ENCODE data around the gene SEMA4B.

Gene SEMA4B

GRCh38 chr15:90230071-90230494, 29.0 kb downstream of the SEMA4B start:
- no peak for DNase-seq (ENCODE audit: insufficient read length, low spot score)
- TF ChIP-seq SPI1 (IDR thresholded peaks at IDR 0.05; ENCODE audit: low read depth, low read length) (no peak), TAF1 (IDR thresholded peaks at IDR 0.05; ENCODE audit: low read depth, low read length) (no peak), POLR2AphosphoS5 (IDR thresholded peaks at IDR 0.05; ENCODE audit: low read depth, low read length) (no peak), POU2F2 (IDR thresholded peaks at IDR 0.05; ENCODE audit: low read depth, low read length) (no peak), POLR2A (IDR thresholded peaks at IDR 0.05; ENCODE audit: low read depth, low read length) (no peak), PAX5 (IDR thresholded peaks at IDR 0.05; ENCODE audit: insufficient read depth, low read length, severe bottlenecking) (no peak)
- no peak for FAIRE-seq

DNA sequence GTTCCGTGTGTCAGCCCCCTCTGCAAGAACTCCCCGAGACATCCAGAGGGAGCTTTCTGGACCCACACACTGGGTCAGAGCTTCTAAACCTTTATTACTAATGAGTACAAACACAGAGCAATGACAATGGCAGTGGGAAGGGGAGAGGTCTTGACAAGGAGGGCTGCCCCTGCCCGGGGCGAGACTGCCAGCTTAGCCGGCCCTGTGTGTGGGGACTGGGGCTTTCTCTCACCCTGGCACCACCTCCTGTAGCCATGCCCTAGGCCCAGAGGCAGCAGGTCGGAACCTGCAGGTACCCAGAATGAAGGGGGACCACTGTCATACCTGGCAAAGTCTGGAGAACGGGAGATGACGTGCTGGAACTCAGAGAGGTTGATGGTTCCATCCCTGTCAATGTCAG, 29.5 kb downstream of the SEMA4B start:
- no peak for TF ChIP-seq SPI1 (IDR thresholded peaks at IDR 0.05; ENCODE audit: low read depth, low read length)
- 0 out of 2 replicates have a peak, but pooled peaks have one; percentile 15 for TF ChIP-seq POU2F2 (IDR thresholded peaks at IDR 0.05; ENCODE audit: low read depth, low read length)
- no peak for TF ChIP-seq PAX5 (IDR thresholded peaks at IDR 0.05; ENCODE audit: insufficient read depth, low read length, severe bottlenecking)
- no peak for TF ChIP-seq POLR2A (IDR thresholded peaks at IDR 0.05; ENCODE audit: low read depth, low read length)
- TF ChIP-seq POLR2AphosphoS5 (IDR thresholded peaks at IDR 0.05; ENCODE audit: low read depth, low read length), result no peak
- no peak for TF ChIP-seq TAF1 (IDR thresholded peaks at IDR 0.05; ENCODE audit: low read depth, low read length)
- FAIRE-seq (no peak), DNase-seq (ENCODE audit: insufficient read length, low spot score) (no peak)

- DNase-seq (ENCODE audit: insufficient read length, low spot score) (peak; percentile 80), FAIRE-seq (peak; percentile 60)
- no peak; the same call in 1 of the 2 replicates for TF ChIP-seq POLR2AphosphoS5 (IDR thresholded peaks at IDR 0.05; ENCODE audit: low read depth, low read length)
- TF ChIP-seq PAX5 (IDR thresholded peaks at IDR 0.05; ENCODE audit: insufficient read depth, low read length, severe bottlenecking), result peak; percentile 57
- no peak for TF ChIP-seq TAF1 (IDR thresholded peaks at IDR 0.05; ENCODE audit: low read depth, low read length)
- 0 out of 2 replicates have a peak, but pooled peaks have one; percentile 41 for TF ChIP-seq POU2F2 (IDR thresholded peaks at IDR 0.05; ENCODE audit: low read depth, low read length)
- TF ChIP-seq SPI1 (IDR thresholded peaks at IDR 0.05; ENCODE audit: low read depth, low read length), result 0 out of 2 replicates have a peak, but pooled peaks have one; percentile 1
- TF ChIP-seq POLR2A (IDR thresholded peaks at IDR 0.05; ENCODE audit: low read depth, low read length), result no peak
Observed at GRCh38 chr15:90231028-90232017, 30.2 kb downstream of the SEMA4B start.

GRCh38 chr15:90232196-90232595, 31.1 kb downstream of the SEMA4B start:
- no peak for DNase-seq (ENCODE audit: insufficient read length, low spot score)
- FAIRE-seq, result peak; percentile 73
- TF ChIP-seq POLR2A (IDR thresholded peaks at IDR 0.05; ENCODE audit: low read depth, low read length), result no peak
- TF ChIP-seq SPI1 (IDR thresholded peaks at IDR 0.05; ENCODE audit: low read depth, low read length), result 0 out of 2 replicates have a peak, but pooled peaks have one; percentile 11
- no peak for TF ChIP-seq POLR2AphosphoS5 (IDR thresholded peaks at IDR 0.05; ENCODE audit: low read depth, low read length)
- peak; percentile 94 for TF ChIP-seq PAX5 (IDR thresholded peaks at IDR 0.05; ENCODE audit: insufficient read depth, low read length, severe bottlenecking)
- no peak for TF ChIP-seq TAF1 (IDR thresholded peaks at IDR 0.05; ENCODE audit: low read depth, low read length)
- no peak for TF ChIP-seq POU2F2 (IDR thresholded peaks at IDR 0.05; ENCODE audit: low read depth, low read length)

DNA sequence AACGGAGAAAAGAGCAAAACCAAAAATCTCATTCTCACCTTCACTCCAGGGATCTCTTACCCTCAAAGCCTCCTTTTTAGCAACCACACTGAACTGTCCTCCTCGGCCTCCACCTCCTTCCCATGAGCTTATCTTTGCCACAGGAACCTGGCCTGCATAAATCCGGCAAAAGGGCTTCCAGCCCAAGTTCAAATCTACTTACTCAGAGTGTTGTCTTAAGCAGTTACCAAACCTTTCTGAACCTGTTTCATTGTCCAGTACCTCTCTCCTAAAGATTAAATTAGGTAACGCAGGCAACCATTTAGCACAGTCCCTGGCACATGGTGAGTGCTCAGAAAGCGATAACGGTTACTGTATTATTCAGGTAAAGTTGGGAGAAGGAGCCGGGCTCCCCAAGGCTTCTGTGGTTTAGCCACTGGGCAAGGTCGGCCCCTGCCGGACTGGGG, 31.8 kb downstream of the SEMA4B start:
- no peak for FAIRE-seq
- TF ChIP-seq POLR2AphosphoS5 (IDR thresholded peaks at IDR 0.05; ENCODE audit: low read depth, low read length), result no peak
- no peak for TF ChIP-seq PAX5 (IDR thresholded peaks at IDR 0.05; ENCODE audit: insufficient read depth, low read length, severe bottlenecking)
- no peak for TF ChIP-seq TAF1 (IDR thresholded peaks at IDR 0.05; ENCODE audit: low read depth, low read length)
- TF ChIP-seq POU2F2 (IDR thresholded peaks at IDR 0.05; ENCODE audit: low read depth, low read length), result no peak
- TF ChIP-seq POLR2A (IDR thresholded peaks at IDR 0.05; ENCODE audit: low read depth, low read length), result no peak
- no peak for TF ChIP-seq SPI1 (IDR thresholded peaks at IDR 0.05; ENCODE audit: low read depth, low read length)
- no peak for DNase-seq (ENCODE audit: insufficient read length, low spot score)

DNA sequence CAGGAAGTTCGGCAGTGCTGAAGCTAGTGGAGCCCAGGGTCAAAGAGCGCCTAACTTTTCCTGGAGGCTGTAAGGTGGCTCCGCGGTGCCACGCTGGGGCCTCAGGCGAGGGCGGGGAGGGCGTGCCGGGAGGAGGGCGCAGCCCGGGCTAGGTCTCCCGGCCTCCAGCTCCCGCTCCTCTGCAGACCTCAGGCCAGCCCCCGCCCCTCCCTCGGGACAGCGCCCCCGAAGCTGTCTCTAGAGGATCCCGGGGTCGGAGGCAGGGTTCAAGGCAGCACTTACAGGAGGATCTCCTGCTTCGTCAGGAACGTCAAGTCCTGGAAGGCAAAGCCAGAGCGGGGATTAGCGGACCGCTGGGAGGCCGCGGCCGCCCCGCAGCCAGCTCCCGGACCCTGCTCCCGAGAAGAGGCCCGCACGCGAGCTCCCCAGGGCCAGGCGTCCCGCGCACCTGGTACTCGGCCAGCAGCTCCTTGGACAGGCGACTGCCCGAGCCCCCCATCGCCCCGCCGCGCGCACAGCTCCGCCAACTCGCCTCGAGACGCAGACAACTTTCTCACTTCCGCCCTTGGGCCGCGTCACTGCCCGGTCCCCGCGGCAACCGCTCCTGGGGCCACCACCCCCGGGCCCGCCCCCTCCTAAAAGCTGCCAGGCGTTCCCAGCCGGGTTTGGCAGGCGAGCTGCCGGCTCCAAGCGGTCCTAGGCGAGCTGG, 32.4 kb downstream of the SEMA4B start, which contains the start of gene CIB1:
Gene CIB1 (minus strand): TSS at position 555 of the 709 bp plus-strand sequence. CDS start 56 bp downstream, at position 499.
- TF ChIP-seq PAX5 (IDR thresholded peaks at IDR 0.05; ENCODE audit: insufficient read depth, low read length, severe bottlenecking), result peak; percentile 56
- TF ChIP-seq POLR2A (IDR thresholded peaks at IDR 0.05; ENCODE audit: low read depth, low read length), result peak; percentile 32; the same call in 1 of the 2 replicates
- no peak for TF ChIP-seq POU2F2 (IDR thresholded peaks at IDR 0.05; ENCODE audit: low read depth, low read length)
- TF ChIP-seq TAF1 (IDR thresholded peaks at IDR 0.05; ENCODE audit: low read depth, low read length), result no peak; the same call in none of the 2 replicates
- peak; percentile 91 for TF ChIP-seq SPI1 (IDR thresholded peaks at IDR 0.05; ENCODE audit: low read depth, low read length)
- peak; percentile 70 for TF ChIP-seq POLR2AphosphoS5 (IDR thresholded peaks at IDR 0.05; ENCODE audit: low read depth, low read length)
- DNase-seq (ENCODE audit: insufficient read length, low spot score) (peak; percentile 98), FAIRE-seq (peak; percentile 92)

DNA sequence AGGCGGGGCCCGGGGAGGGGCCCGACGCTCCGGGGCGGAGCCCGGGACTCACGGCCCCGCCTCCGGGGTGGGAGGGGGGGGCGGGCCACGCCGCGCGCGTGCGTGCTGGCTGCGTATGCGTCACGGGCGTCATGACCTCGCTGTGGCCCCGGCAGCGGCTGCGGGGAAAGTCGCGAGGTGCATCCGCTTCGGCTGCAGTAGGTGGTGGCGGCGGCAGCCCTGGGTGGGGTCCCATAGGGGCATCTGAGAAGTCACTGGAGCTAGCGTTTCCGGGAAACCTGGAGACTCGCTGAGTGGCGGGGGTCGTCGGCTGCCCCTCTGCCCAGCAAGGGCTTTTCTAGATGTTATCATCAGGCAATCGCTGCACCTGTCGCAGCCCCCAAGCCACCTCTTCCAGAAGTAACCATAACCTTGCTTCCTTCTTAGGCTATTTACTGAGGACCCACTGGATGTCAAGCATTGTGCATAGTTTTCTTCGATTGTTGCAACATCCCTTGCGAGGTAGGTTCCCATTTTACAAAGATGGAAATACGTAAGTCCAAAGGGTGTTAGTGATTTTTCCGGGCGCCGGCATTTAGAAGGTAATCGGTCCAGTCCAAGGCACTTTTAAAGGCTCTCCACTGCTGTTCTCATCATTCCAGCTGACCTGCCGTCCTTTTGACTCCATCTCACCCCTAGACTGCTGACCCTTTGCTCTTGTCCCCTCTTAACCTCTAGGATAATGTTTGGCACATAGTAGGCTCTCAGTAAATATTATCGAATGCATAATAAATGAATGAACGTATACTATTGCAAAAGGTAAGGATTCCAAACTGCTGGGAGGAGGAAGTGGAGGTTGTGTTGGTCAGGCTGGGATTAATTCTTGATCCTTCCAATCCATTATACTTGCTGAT, 33.2 kb downstream of the SEMA4B start, which contains the start of gene GDPGP1:
Gene GDPGP1 (plus strand): TSS at position 114 of the 893 bp plus-strand sequence. CDS start 6,700 bp downstream, outside the sequence.
- FAIRE-seq (peak; percentile 38), DNase-seq (ENCODE audit: insufficient read length, low spot score) (no peak)
- TF ChIP-seq POLR2A (IDR thresholded peaks at IDR 0.05; ENCODE audit: low read depth, low read length), result peak; percentile 85
- no peak for TF ChIP-seq SPI1 (IDR thresholded peaks at IDR 0.05; ENCODE audit: low read depth, low read length)
- TF ChIP-seq PAX5 (IDR thresholded peaks at IDR 0.05; ENCODE audit: insufficient read depth, low read length, severe bottlenecking), result no peak
- TF ChIP-seq POU2F2 (IDR thresholded peaks at IDR 0.05; ENCODE audit: low read depth, low read length), result no peak; the same call in none of the 2 replicates
- TF ChIP-seq POLR2AphosphoS5 (IDR thresholded peaks at IDR 0.05; ENCODE audit: low read depth, low read length), result peak; percentile 78
- TF ChIP-seq TAF1 (IDR thresholded peaks at IDR 0.05; ENCODE audit: low read depth, low read length), result 0 out of 2 replicates have a peak, but pooled peaks have one; percentile 29
